Measurements from ENCODE around the gene FGD4.
A peak's percentile ranks its signal among the peaks of the same experiment; 100 is the strongest.
"Not testable (repeated sequence)": the region's sequence is repeated elsewhere in the genome, so short reads cannot be mapped to it uniquely, and the experiment has no call there.

The FGD4 gene

DNA sequence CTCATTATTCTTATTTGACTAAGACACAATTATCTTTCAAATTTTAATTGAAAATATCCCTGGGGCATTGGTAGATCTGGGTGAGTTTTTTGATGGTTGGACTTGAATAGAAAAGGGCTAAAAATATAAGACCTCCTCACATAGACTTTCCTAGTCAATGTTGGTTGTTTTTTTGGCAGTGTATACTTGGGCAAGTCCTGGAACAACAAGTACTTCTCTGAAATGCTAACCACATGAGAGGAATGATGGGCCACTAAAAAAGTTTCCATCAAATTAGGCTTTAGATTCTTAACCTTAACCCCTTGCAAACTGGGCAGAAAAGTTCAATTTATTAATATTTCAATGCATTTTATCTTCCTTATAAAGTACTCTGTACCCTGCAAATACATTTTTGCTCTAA, 97.6 kb downstream of the FGD4 start:
- no peak for DNase-seq

DNA sequence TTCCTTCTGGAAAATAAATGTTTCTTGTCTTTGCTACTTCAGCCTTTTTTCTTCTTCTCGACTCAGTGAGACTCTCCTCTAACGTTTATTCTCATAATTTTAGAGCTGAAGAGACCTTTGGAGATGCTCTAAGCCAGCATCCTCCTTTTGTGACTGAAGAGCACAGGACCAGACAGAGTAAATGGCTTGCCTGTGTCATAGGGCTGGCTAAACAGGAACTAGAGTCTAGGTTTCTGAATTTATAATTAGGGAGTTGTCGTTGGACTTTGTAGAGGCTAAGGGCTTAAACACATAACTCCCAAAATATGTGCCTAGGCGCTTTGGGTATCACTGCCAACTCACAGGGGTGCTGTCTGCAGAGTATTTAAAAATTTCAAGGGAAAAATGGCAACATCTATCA, 98.5 kb downstream of the FGD4 start:
- DNase-seq, result peak in 1 of 2 donors; percentile 18

DNA sequence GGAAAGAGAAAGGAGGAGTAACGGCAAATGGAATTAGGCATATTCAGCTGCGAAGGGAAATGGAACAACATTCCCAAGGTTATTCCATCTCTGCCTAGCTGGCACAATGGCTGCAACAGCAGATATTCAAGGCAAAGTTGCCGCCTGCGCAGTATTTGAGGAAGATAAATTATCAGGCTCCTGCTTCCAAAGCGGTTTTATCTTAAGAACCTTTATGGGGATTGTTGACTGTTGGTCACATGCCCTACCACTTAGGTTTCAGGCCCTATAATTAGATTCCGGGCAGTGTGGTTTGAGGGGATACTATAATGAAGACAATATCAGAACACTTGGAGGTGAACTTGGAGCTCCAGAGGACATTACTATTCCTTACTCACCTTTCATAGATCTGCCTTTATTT, 99.7 kb downstream of the FGD4 start:
- DNase-seq, result no peak

GRCh38 chr12:32501835-32502333, 102.5 kb downstream of the FGD4 start:
- no peak for DNase-seq

- peak; percentile 61 to 77 for DNase-seq
These were observed 103.5 kb downstream of the FGD4 start for GRCh38 chr12:32502693-32503502.

GRCh38 chr12:32503730-32504129, 104.4 kb downstream of the FGD4 start:
- no peak for DNase-seq

- no peak for DNase-seq
These were observed 105.2 kb downstream of the FGD4 start for GRCh38 chr12:32504591-32504990.

DNA sequence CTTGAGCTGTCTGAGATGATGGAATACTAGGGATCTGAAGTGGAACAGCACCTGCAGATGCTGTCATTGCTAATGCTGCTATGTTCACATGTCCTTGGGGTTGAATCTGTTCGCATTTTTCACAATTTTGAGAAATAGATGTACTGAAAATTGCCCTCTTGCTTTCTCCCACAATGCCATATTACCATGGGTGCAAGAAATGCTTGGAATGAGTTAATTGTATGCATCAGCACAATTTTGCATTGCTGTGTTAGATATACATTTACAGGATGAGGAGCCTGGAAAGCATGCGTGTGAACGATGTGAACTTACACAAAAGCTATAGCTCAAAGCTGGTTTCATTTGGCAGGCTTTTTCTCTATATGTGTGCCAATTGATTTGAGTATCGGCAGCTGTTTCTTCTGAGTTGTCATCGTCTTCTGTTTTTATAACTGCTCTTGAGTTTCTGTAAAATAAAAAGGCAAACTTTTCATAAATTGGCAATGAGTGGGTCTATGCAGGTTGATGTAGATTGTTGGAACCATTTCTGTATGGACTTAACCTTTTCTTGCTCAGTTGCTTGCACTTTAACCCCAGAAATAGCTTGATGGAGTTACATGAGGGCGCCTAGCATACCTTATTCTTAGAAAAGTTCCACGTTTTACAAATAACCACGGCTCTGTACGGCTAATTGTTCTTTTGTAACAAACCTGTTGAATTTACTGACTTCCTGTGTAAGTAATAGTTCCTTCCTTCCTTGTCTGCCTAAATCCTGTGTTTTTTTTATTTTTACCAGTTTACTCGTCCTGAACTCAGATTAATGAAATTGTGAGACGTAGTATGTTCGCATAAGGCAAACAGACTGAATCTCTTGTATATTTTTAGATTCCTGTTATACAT, 105.9 kb downstream of the FGD4 start:
- DNase-seq, result no peak

DNA sequence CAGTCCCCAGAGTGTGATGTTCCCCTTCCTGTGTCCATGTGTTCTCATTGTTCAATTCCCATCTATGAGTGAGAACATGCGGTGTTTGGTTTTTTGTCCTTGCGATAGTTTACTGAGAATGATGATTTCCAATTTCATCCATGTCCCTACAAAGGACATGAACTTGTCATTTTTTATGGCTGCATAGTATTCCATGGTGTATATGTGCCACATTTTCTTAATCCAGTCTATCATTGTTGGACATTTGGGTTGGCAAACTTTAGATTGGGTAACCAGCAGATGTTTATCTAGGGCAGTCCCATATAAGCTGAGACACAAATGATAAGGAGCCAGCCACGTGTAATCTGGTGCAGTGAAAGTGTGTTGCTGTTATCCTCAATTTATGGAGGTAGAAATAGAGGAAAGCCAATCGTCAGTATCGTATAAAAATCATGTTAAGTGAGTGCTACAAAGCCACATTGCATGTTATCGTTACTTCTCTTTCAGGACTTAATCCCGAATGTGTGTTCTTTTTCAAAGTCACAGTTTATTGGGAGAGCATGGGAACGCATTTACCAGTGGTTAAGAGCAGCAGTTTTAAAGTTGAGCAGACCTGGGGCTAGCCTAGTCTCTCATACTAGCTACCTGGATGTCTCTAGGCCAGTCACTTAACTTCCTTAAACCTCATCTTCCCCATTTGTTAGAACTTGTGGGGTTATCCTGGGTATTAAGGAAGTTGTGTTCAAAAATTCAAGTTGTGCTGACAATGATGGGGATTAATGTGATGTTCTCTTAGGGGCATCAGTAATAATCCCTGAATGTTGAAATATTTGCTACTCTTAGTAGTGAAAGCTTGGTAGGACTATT, 108.0 kb downstream of the FGD4 start:
- DNase-seq, result peak; percentile 23 to 39

GRCh38 chr12:32507942-32508320, 108.6 kb downstream of the FGD4 start:
- no peak for DNase-seq

DNA sequence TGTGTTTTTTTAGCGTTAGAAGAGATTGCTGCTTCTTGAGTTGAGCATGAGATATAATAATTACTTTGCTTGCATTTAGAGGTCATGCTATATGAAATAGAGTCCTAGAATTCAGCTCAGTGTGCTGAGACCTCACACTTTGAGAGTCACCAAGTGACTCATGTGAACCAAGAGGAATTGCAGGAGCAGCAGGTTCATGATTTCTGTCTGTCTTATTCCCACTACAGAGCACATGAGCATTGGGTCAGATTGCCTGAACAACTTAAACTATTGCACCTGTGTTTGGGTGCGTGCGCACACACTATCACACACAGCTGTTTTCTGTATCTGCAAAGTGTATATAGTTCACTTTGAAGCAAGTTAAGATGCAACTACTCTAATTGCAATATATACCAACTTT, 109.3 kb downstream of the FGD4 start:
- DNase-seq, result peak in 1 of 2 donors; percentile 23

- DNase-seq, result no peak
These were observed 110.2 kb downstream of the FGD4 start for GRCh38 chr12:32509328-32510091.

DNA sequence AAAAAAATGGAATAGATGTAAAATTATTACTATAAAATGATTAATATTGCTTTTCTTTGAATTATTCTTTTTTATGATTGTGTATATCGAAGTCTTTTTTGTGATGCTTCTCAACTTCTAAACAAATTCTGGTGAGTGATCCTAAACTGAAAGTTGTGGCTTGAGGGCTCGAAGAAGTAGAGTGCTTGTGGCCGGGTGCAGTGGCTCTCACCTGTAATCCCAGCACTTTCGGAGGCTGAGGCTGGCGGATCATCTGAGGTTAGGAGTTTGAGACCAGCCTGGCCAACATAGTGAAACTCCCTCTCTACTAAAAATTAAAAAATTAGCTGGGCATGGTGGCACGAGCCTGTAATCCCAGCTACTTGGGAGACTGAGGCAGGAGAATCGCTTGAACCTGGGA, 112.6 kb downstream of the FGD4 start:
- DNase-seq, result not testable (repeated sequence)

DNA sequence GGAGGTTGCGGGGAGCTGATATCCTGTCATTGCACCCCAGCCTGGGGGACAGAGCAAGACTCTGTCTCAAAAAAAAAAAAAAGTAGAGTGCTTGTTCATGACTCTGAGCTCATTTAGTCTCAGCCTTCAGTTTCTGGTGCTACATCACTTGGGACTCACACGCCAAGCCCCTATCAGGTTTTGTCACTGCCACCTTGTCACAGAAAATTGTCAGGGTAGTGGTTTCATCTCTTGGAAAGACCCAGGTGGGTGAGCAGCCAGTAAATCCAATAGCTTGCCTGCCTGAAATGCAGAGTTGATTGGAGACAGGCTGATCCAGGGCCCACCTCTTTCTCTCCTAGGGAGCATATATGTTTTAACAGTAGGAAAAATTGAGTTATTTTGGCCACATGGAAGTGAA, 113.0 kb downstream of the FGD4 start:
- DNase-seq, result no peak

GRCh38 chr12:32512910-32513309, 113.6 kb downstream of the FGD4 start:
- DNase-seq, result no peak

- DNase-seq, result no peak
These were observed 115.9 kb downstream of the FGD4 start for GRCh38 chr12:32515137-32515873.

DNA sequence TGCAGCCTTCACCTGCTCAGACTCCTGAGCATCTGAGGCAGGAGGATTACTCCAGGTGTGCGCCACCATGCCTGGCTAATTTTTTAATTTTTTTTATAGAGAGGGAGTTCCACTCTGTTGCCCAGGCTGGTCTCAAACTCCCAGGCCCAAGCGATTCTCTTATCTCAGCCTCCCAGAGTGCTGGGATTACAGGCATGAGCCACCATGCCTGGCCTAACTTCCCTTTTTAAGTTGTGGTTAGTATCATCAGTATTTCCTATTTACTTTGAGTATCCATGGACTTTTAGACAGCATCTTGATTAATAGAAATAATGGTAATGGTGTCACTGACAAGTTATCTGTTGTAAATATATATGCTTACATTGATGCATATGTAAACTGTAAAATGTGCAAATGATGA, 116.9 kb downstream of the FGD4 start:
- DNase-seq, result peak; percentile 45 to 50

DNA sequence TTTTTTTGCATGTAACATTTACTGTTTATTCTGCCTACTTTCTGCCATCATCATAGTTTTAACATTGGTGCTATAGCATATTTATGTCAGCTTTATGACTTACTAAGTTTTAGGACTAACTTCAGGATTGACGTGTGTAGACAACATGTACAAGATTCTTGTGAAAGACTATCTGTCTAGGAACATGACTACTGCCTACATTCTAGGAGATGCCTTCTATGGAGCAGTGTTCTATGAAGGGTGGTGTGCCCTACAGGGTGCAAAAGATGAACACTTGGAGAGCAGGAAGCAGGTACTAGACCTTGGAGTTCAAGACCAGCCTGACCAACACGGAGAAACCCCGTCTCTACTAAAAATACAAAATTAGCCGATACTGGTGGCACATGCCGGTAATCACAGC, 118.6 kb downstream of the FGD4 start:
- DNase-seq, result no peak

DNA sequence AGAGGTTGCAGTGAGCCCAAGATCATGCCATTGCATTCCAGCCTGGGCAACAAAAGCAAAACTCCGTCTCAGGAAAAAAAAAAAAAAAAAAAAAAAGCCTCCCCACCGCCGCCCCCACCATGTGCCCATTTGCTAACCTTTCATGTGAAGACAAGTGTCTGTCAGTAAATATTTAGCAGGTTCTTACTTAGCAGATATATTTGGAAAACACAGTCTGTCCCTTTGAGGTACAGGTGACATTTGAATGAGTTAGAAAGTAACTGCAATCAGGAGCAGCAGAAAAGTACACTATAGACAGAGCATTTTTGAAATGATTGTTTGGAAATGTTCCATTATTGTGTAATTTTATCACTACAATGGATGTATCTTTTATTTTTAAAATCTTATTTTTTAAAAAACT, 119.7 kb downstream of the FGD4 start:
- no peak for DNase-seq

DNA sequence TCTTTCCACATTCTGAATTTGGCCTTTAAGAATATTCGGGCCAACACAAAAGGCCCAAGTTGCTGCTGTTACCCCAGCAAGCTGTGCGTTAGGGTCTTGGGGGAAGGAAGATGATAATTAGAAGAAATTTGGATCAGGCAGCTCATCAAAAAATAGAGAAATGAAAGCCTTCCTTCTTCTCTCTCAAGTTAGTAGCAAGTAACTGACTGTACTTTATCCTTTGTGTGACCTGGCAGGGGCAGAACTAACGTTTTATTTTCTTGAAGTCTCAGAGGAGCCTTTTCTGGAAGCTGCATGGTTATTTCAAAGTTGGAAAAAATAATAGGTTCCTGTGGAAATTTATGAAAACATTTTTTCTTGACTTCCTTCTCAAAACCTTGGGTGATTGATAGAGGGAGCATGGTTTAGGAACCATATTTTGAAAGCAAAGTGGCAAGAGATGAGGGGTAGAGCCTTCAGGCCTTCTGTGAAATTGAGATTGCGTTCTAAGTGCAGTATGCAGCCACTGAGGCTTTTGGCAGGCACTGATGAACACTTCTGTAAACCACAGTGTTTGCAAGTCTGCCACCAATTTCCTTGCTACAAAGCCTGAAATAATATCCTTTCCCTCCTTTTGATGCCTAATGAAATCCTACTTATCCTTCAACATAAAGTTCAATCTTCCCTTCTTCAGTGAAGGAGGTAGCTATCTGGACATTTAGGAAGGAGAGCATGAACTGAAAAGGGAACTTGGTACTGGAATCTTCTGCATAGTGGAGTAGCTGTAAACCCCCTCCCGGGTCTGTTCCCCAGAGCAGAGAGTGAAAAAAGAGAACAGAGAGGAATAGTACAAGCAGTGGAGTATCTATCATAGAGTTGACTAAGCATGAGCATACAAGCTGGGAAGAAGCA, 123.2 kb downstream of the FGD4 start:
- DNase-seq, result peak; percentile 19 to 34

All from inflammatory macrophage (primary cell).